ENCODE measurements around the gene ATP6V0B.

DNA sequence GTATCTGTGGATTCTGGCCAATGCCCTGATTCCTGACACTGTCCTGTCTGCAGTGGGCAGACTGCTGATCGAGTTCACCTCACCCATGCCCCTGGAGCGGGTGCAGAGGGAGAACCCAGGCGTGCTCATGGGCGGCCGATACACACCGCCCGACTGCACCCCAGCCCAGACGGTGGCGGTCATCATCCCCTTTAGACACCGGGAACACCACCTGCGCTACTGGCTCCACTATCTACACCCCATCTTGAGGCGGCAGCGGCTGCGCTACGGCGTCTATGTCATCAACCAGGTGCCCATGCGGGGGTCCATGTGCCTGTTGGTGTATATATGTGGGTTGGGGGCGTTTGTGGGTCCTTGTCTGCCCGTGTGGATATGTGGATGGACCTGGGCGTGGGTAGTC is 6.9 kb downstream of the ATP6V0B start:
- no peak for TF ChIP-seq TAF1 (IDR thresholded peaks at IDR 0.05; ENCODE audit: low read depth, low read length)
- TF ChIP-seq POLR2AphosphoS5 (IDR thresholded peaks at IDR 0.05; ENCODE audit: low read depth, low read length) = no peak
- no peak for TF ChIP-seq POLR2A (IDR thresholded peaks at IDR 0.05; ENCODE audit: low read depth, low read length)
- TF ChIP-seq SPI1 (IDR thresholded peaks at IDR 0.05; ENCODE audit: low read depth, low read length) = no peak
- no peak for TF ChIP-seq POU2F2 (IDR thresholded peaks at IDR 0.05; ENCODE audit: low read depth, low read length)
